Medulla oblongata (tissue), 1 donor: ENCODE results near the gene CDK11B.
"Not testable (repeated sequence)": the region's sequence is repeated elsewhere in the genome, so short reads cannot be mapped to it uniquely, and the experiment has no call there.

Experiments used
- DNase-seq: peaks from one replicate; pipeline ENCODE4 v3.0.0-alpha.2; 2015; ENCODE audit errors: extremely low spot score

CDK11B gene

DNA sequence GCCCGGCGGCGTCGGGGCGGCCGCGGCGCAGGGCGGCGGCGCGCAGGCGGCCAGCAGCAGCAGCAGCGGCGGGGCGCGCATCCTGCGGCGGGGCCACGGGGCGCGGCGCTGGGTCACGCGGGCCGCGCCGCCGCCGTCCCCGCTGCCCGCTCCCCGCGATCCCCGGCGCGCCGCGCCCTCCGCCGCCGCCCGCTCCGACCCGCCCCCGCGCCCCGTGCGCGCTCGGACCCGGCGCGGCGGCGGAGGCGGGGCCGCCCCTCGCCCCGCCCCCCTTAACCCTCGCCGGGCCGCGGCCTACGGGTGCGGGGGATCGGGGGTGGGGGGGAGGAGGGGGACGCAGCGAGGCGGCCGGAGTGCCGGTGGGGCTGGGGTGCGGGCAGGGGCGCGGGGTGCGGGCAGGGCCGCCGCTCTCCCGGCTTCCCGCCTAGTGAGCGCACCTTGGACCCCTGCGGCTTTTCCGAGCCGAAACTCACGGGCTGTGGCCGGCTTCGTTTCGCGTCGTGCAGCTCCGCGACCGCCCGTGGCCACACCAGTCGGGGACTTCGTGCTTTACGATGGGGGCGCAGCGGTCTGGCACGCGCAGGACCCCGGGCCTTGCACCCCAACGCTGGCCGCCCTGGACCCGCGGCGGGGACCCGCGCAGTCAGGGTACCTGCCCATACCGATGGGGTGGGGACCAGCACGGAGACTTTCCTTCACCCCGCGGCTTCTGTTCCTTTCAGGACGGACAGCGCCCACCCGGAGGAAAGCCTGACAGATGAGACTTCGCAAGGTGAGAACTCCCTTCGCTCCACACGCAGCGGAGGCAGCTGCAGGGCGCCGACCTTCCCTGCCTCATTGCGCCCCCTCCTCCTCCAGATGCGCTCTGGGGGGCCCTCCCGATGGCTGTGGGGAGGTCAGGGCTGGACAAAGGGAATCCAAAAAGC lies 58.6 kb downstream of the CDK11B start, which contains the start of gene FNDC10:
Gene FNDC10, minus strand, starts transcription at position 201 of the 926 bp plus-strand sequence. Its CDS starts 120 bp downstream, at position 81.
- no peak for DNase-seq

DNA sequence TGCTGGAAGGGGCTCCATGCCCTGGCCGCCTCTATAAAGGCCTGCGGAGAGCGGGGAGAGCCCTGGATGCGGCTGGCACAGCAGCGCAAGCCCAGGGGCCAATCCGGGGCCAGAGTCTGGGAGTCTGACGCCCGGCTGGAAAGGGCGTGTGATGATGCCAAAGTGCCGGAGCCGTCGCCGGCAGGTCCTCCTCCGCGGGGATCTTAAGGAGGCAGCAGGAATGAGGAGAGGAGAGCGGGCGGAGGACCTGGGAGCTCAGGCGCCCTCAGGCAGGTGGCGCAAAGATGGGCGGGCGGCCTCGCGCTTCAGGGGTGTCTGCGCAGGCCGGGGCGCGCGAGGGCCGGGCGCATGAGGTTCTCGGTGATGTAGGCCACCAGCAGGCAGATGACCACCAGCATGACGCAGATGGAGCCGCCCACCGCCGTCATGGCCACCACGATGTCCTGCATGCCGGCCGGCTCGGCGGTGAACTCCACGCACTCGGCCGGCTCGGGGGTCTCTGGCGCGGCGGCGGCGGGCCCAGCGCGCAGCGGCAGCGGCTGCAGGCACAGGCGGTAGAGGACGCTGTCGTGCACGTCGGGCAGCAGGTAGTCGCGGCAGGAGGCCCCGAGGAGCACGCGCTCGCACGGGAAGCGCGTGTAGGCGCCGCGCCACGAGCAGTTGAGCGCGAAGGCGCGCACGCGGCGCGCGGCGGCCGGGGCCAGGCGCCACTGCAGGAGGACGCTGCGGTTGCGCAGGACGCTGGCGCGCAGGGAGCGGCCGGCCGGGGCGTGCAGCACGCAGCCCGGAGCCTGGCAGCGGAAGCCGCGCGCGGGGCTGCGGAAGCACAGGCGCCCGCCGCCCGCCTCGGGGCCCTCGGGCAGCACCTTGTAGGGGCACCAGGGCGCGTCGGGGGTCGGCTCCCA lies 59.5 kb downstream of the CDK11B start:
- DNase-seq: no peak

DNA sequence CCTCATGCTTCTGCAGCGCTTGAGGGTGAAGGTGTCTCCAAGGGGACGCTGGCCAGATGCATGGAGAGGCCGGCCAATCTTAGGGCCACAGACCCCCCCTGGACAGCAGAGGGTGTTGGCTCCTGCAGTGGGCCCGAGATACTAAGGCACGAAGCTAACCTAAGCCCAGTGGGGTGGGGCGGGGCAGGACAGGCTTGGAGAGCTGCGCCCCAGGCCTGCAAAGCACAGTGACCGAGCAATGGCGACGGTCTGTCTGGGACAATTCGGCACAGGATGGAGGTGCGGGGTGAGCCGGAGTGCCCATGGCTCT lies 60.1 kb downstream of the CDK11B start:
- no peak for DNase-seq

GRCh38 chr1:1598051-1598719 lies 60.6 kb downstream of the CDK11B start:
- DNase-seq: no peak

GRCh38 chr1:1597275-1597930 lies 61.4 kb downstream of the CDK11B start:
- DNase-seq: no peak

GRCh38 chr1:1596493-1597274 lies 62.1 kb downstream of the CDK11B start:
- DNase-seq: no peak

DNA sequence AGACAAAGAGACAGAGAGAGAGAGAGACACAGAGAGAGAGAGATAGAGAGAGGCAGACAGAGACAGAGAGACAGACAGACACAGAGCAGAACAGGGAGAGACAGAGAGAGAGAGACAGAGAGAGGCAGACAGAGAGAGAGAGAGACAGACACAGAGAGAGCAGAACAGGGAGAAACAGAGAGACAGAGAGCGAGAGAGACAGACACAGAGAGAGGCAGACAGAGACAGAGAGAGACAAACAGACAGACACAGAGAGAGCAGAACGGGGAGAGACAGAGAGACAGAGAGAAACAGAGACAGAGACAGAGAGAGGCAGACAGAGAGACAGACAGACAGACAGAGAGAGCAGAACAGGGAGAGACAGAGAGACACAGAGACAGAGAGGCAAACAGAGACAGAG lies 63.5 kb downstream of the CDK11B start:
- DNase-seq: not testable (repeated sequence)

DNA sequence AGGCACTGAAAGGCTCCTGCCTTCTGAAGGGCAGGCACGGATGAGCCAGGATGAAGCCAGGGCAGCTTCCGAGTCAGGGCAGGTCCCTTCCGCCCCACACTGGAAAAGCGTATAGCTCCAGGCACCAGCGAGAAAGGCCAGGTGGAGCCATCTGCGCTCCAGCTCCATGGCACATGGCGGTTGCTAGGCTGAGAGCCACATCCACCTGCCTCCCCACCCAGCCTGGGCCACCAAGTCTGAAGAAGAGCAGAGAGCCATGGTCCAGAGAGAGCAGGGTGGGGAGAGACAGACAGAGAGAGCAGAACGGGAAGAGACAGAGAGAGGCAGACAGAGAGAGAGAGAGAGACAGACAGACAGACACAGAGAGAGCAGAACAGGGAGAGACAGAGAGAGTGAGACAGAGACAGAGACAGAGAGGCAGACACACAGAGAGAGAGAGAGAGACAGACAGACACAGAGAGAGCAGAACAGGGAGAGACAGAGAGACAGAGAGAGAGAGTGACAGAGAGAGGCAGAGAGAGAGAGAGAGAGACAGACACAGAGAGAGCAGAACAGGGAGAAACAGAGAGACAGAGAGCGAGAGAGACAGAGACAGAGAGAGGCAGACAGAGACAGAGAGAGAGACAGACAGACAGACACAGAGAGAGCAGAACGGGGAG lies 64.1 kb downstream of the CDK11B start:
- DNase-seq: no peak

- no peak for DNase-seq
Measured at GRCh38 chr1:1593834-1594601, 64.8 kb downstream of the CDK11B start.

DNA sequence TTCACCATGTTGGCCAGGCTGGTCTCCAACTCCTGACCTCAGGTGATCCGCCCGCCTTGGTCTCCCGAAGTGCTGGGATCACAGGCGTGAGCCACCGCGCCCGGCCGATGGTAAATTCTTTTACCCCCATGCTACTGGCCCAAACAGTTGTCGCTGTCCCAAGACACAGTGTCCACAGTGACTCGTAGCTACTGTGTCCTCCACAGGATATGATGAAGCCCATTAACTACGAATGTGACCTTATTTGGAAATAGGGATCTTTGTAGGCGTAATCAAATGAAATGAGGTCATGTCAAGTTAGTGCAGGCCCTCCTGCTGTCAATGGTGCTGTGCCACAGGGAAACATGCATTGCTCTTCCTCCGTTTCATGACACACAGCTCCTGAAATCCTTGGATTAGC lies 67.4 kb downstream of the CDK11B start:
- DNase-seq: no peak
